Breast epithelium (tissue), 4 donors: Measurements from ENCODE around the gene CD44. TPM values are rescaled to one million over a fixed set of nuclear protein-coding genes. Genes with fewer than 3 reads are reported as not detected.

Experiments
- DNase-seq, 2 donors: peaks; one replicate each; pipeline ENCODE4 v3.0.0-alpha.2; 2019; ENCODE audit warnings: low spot score in 2 of 2
- H3K27ac ChIP-seq, 2 donors: fragments of 200-600 bp; sonication (generic) in 1 of 2; one replicate each; pipeline ENCODE4 v1.5.1; 2016 to 2019; ENCODE audit warnings: mild to moderate bottlenecking in 1 of 2
- H3K27me3 ChIP-seq, 2 donors: fragments of 200-600 bp; sonication (generic) in 1 of 2; one replicate each; pipeline versions ENCODE4 v1.5.1 to v1.6.0; 2017 to 2019; ENCODE audit warnings: control low read depth in 1 of 2, mild to moderate bottlenecking in 1 of 2
- H3K36me3 ChIP-seq: fragments of 200-600 bp; one replicate; pipeline ENCODE4 v1.5.1; 2019
- H3K4me1 ChIP-seq, 2 donors: fragments of 200-600 bp; sonication (generic); one replicate each; pipeline ENCODE4 v1.5.1; 2016 to 2019; ENCODE audit warnings: control low read depth in 1 of 2
- H3K4me3 ChIP-seq, 3 donors: fragments of 200-600 bp; sonication (generic); 1 replicate in 2 of 3; 2 replicates in 1 of 3; pipeline ENCODE4 v1.5.1; 2016 to 2019; ENCODE audit warnings: mild to moderate bottlenecking in 3 of 3, moderate library complexity in 2 of 3
- H3K9me3 ChIP-seq, 2 donors: fragments of 200-600 bp; sonication (generic) in 1 of 2; one replicate each; pipeline ENCODE4 v1.5.1; 2016 to 2019; ENCODE audit warnings: control low read depth in 1 of 2
- POLR2A ChIP-seq: fragments of 450-650 bp; IDR thresholded peaks from one replicate; pipeline ENCODE4 v1.6.1; 2016; ENCODE audit warnings: antibody characterized with exemption, mild to moderate bottlenecking, moderate library complexity
- POLR2AphosphoS5 ChIP-seq, 3 donors: sonication (generic); formaldehyde crosslinking; IDR thresholded peaks; one replicate each; pipeline ENCODE4 v1.6.1; 2017; ENCODE audit warnings: antibody characterized with exemption in 3 of 3
- intact Hi-C: fragments of 100-400 bp; cut with DNase I; formaldehyde crosslinking; loops from one replicate; pipeline ENCODE4 v1.15.1; 2023; ENCODE audit warnings: low total_unique reads
- total RNA-seq, 3 donors: library from RNA; depleted of rRNA; stranded (reverse); fragments of >200 nt; gene quantifications; one replicate each; pipeline ENCODE4 v1.1.0, GENCODE V29; 2016
- TF ChIP-seq, protein P1 (sequence below), 3 donors: fragments of 450-650 bp; IDR thresholded peaks; one replicate each; pipeline ENCODE4 v1.5.1; 2016 to 2017; ENCODE audit warnings: antibody characterized with exemption in 3 of 3, mild to moderate bottlenecking in 3 of 3, moderate library complexity in 3 of 3

CD44 gene
- total RNA-seq, 3 donors from 2014 or later = 255 to 348 (median 269) TPM

DNA sequence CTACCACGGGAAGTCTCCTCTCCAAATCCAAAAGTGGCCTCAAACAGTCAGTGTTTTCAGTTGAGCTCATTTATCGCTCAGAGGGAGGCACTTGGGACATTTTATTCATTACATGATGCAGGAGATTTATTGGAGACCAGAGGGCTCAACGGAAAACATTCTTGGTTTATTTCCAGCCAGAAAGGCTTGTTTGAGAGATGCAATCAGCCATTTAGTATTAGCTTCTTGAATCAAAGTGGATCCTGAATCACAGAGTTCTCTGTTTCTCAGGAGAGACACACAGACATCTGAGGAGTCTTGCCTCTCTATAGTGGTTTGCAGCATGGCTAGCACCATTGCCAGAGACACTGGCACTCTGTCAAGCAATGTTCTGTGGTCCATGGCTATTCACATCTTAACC lies 31.5 kb downstream of the CD44 start:
- Histone ChIP-seq H3K4me3 (no peak overlapping the region), H3K4me1 (peaks cover 13 to 28% of the 10 kb centered on the region in 2 donors), H3K9me3 (no peaks in the 10 kb centered on the region), H3K36me3 (no peaks in the 10 kb centered on the region), H3K27me3 (no peaks in the 10 kb centered on the region), H3K27ac (peak overlapping the region; percentile 49 to 68)
- TF ChIP-seq, protein P1, sequence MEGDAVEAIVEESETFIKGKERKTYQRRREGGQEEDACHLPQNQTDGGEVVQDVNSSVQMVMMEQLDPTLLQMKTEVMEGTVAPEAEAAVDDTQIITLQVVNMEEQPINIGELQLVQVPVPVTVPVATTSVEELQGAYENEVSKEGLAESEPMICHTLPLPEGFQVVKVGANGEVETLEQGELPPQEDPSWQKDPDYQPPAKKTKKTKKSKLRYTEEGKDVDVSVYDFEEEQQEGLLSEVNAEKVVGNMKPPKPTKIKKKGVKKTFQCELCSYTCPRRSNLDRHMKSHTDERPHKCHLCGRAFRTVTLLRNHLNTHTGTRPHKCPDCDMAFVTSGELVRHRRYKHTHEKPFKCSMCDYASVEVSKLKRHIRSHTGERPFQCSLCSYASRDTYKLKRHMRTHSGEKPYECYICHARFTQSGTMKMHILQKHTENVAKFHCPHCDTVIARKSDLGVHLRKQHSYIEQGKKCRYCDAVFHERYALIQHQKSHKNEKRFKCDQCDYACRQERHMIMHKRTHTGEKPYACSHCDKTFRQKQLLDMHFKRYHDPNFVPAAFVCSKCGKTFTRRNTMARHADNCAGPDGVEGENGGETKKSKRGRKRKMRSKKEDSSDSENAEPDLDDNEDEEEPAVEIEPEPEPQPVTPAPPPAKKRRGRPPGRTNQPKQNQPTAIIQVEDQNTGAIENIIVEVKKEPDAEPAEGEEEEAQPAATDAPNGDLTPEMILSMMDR (IDR thresholded peaks at IDR 0.05) = no peak
- peak in 1 of 3 donors; percentile 12 for TF ChIP-seq POLR2AphosphoS5 (IDR thresholded peaks at IDR 0.05)
- intact Hi-C loops = no loop called here
- DNase-seq = no peak

DNA sequence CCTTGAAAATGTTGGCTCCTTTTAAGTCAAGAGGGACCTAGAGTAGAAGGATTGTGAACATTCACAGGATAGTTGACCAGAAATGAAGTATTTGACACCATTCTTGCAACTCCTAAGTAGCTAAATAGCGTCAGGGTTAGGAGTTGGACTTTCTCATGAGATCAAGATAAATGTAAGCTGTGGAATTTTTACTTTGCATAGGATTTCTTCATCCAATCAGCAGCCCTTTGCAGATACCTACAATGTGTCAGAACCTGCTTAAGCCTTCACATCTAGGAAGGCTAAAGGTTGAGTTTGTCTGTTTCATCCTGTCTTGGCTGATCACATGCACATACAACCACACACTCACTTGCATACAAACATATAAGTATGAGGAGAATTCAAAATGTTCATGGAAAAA lies 32.3 kb downstream of the CD44 start:
- no peaks in the 10 kb centered on the region for H3K27me3 ChIP-seq
- H3K4me1 ChIP-seq = peaks cover 13 to 26% of the 10 kb centered on the region in 2 donors
- TF ChIP-seq POLR2A = no peak
- TF ChIP-seq POLR2AphosphoS5 (IDR thresholded peaks at IDR 0.05) = no peak
- TF ChIP-seq, protein P1 (IDR thresholded peaks at IDR 0.05) = no peak
- no peak overlapping the region for H3K4me3 ChIP-seq
- intact Hi-C loops = no loop called here
- H3K27ac ChIP-seq = peak overlapping the region in 1 of 2 donors; percentile 49
- H3K36me3 ChIP-seq = no peaks in the 10 kb centered on the region
- no peaks in the 10 kb centered on the region for H3K9me3 ChIP-seq
- DNase-seq = no peak

DNA sequence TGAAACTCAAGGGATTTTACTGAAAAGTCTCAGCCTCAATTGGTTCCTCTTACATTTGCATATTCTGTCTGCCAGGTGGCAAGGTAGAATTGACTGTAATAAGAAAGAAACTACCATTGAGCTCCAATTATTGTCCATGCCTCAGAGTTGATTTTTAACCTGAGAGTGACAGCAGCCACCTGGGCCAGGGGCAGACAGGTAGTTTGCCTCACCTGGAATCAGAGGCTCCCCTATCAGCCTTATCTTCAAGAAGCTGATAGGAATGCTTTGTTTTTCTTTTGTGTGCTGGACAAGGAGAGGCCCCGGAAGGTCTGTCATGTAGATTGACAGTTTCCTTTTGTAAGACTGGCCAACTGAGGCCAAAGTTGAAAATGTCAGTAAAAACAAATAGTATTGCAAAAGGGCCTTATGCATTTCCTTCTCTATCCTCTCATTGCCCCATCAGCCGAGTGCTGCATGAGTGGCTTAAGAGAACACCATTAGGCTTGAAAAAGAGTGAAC lies 34.1 kb downstream of the CD44 start:
- TF ChIP-seq POLR2AphosphoS5 (IDR thresholded peaks at IDR 0.05) (no peak), POLR2A (no peak)
- TF ChIP-seq, protein P1 (IDR thresholded peaks at IDR 0.05) = no peak
- peaks cover 0 to 12% of the 10 kb centered on the region in 2 donors for H3K4me1 ChIP-seq
- H3K27ac ChIP-seq = peak overlapping the region in 1 of 2 donors; percentile 34
- H3K4me3 ChIP-seq = no peak overlapping the region
- no peaks in the 10 kb centered on the region for H3K9me3 ChIP-seq
- no peak for DNase-seq
- H3K27me3 ChIP-seq = no peaks in the 10 kb centered on the region
- intact Hi-C loops = no loop called here
- no peaks in the 10 kb centered on the region for H3K36me3 ChIP-seq

DNA sequence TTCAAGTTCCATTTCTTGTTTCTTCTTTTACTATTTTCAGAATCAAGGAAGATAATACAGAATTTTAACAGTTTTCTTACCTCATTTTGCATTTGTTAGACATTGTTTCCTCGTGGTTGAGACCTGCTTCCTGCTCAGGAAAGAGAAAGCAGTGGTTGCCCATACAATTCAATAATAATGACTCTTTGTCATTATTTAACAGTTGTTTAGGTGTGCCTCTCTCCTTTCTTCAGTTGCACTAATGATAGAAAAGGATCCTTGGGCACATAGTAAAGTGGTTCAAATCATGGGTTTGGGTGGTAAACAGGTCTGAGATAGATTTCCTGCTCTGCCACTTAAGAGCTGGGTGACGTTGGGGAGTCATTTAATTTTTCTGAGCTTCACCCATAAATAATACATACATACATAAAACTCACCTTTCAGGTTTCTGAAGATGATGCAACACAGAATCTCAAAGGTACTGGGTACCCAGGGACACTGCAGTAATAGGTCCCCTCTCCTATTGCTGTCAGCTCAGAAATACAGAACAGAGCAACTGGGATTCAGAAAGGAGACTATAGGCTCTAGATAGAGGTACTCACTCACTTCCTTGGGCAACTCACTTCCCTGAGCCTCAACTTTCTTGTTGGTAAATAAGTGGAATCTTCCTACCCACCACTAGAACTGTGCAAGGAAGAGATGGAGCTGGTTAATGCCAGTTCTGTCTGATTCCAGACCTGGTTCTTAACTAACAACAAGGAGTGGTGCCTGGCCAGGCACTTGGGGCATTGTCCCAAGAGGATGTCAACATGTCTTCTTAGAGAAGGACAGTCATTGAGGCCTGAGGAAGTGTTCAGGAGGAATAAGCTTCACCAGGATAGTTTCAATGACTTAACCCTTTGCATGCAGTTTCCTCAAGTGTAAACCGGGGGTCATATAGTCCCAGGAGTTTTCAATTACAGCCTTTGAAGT lies 34.9 kb downstream of the CD44 start:
- Histone ChIP-seq H3K9me3 (no peaks in the 10 kb centered on the region), H3K4me1 (peaks cover 0 to 8% of the 10 kb centered on the region in 2 donors), H3K36me3 (no peaks in the 10 kb centered on the region), H3K27ac (peak overlapping the region; percentile 72 to 74), H3K27me3 (no peaks in the 10 kb centered on the region), H3K4me3 (no peak overlapping the region)
- no peak for DNase-seq
- TF ChIP-seq POLR2AphosphoS5 (IDR thresholded peaks at IDR 0.05) (no peak), POLR2A (no peak)
- TF ChIP-seq, protein P1 (IDR thresholded peaks at IDR 0.05) = no peak
- intact Hi-C loops = no loop called here

DNA sequence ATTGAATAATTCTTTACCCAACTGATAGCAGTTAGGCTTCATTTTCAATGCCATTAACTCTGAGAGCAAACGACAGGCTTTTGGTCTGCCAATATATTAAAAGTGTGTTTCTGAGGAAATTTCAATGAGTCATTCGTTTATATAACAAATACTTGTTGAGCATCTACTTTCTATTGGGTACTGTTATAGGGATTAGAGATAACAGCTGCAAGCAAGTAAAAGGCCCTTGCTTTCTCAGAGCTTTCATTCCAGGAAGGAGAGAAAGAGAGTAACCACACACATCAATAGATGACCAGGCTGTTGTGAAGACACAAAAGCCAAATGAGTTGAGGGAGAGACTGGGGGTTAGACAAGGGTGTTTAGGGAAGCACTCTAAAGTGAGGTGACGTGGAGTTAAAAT lies 35.7 kb downstream of the CD44 start:
- no peaks in the 10 kb centered on the region for H3K36me3 ChIP-seq
- no peaks in the 10 kb centered on the region for H3K27me3 ChIP-seq
- peaks cover 0 to 8% of the 10 kb centered on the region in 2 donors for H3K4me1 ChIP-seq
- no peaks in the 10 kb centered on the region for H3K9me3 ChIP-seq
- H3K4me3 ChIP-seq = no peak overlapping the region
- TF ChIP-seq POLR2AphosphoS5 (IDR thresholded peaks at IDR 0.05) (no peak), POLR2A (no peak)
- TF ChIP-seq, protein P1 (IDR thresholded peaks at IDR 0.05) = no peak
- DNase-seq = no peak
- peak overlapping the region; percentile 72 to 74 for H3K27ac ChIP-seq
- intact Hi-C loops = loop anchor here (5.0 kb wide), 1 partner anchor 63 kb away; no protein-coding TSS in a partner anchor
